Left hindlimb (tissue), 1 donor: ENCODE measurements around the gene RSF1.
"Not testable (repeated sequence)": the region's sequence is repeated elsewhere in the genome, so short reads cannot be mapped to it uniquely, and the experiment has no call there.

Experiments used
- DNase-seq: peaks from one replicate; pipeline ENCODE4 v3.0.0-alpha.2; 2018

Gene RSF1

DNA sequence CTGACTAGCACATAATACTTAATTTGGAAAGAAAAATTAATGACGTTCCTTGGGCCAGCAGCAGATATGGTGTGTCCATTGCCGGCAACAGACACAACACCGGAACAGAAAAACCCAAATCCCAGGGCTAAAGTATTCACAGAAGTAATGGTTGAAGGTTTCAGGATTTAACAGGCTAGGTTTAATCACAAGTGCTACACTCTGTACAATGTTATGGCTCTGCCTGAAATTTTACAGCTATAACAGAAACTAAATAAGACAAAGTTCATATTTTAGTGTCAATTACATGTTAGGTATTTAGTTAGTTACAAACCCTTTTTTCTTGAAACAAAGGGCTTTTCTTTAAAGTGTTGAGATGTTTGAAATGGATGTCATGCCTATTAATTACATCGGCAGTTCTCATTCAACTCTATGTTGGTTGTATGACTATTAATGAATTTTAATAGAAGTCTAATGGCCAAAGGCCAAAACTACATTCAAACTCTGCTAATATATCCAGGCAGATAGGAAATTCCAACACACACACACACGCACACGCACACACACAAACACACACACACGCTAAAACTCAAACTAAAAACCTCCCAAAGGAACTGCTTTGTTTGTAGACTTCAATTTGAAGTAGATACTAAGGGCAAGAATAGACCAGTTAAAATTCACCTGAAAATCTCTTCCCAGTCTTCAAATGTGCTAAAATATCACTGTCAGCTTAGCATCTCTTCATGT lies 155.1 kb downstream of the RSF1 start:
- DNase-seq, result no peak

DNA sequence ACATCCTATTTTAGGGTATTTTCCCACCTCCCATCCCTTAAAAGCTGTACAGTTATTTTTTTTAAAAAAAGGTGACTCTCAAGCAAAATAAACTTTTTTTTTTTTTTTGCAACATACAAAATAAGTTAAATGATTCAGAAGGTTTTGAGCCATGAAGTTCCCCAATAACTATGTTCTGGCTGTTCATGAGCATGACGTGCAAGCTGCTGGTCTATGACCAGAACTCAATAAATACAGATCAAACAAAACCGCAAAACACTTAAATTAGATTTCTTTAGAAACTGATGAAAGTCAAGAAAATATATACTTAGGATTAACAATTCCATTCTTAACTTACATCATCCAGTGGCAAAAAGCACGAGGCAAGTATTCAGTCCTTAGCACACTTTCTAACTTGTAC lies 158.9 kb downstream of the RSF1 start:
- no peak for DNase-seq

DNA sequence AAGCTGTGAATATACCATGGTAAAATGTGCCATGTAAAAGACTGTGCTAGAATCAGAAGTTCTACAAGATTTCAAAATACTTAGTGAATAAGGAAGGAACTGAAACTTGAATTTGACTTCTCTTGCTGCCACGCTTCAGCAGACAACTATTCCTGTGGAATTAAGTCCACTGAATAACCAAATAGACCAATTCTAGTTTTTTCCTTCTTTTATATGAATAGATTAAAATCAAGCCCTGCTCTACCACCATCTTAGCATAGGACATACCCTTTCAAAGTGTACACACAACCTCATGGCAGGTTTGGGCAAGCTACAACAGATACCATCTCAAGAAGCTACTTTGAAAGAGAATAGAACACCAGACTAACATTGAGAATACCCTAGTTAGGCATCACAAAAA lies 159.6 kb downstream of the RSF1 start:
- DNase-seq, result no peak

- no peak for DNase-seq
Observed at GRCh38 chr11:77658213-77659013, 162.1 kb downstream of the RSF1 start.

- DNase-seq, result no peak
Observed at GRCh38 chr11:77656362-77656761, 164.2 kb downstream of the RSF1 start.

DNA sequence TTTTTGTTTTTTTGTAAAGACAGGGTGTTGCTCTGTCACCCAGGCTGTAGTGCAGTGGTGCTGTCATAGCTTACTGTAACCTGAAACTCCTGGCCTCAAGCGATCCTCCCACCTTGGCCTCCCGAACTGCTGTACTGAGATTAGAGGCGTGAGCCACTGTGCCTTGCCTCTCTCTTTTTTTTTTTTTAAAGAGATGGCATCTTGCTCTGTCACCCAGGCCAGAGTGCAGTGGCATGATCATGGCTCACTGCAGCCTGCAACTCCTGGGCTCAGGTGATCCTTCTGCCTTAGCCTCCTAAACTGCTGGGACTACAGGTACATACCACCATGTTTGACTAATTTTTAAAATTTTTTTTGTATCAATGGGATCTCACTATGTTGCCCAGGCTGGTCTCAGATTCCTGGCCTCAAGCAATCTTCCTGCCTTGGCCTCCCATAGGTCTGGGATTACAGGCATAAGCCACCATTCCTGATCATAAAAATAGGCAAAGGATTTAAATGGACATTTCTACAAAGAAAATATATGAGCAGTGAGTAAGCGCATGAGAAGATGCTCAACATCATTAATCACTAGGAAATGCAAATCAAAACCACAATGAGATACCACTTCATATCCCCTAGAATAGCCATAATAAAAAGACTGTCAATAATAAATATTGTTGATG lies 165.6 kb downstream of the RSF1 start:
- DNase-seq, result no peak

- no peak for DNase-seq
Observed at GRCh38 chr11:77650123-77650522, 170.4 kb downstream of the RSF1 start.

DNA sequence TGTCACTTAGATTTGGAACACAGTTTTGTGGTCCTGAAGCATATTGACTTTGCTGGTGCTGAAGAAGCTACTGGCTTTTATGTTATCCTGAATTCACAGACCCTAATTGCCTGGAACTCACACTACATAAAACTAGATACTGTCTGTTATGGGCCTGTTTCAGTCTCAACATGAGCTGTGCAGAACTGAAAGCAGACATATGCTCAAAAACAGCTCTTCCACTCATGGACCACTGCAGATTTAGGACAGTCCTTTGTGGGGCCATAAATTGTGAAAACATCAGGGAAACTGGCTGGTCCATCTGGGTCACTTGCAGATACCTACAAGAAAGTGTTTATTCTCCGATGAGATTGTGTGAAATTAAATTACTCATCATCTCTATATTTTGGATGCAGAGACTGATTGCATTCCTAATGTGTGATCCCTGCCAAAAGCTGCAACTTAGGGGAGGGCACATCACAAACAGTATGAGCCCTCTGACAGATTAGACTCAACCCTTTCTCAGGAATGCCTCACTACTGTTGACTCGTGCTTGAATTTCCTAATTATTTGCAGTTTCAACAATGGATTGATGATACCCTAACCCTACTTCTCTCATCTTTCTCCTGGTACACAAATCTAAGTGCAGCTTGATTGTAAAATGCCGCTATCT lies 172.7 kb downstream of the RSF1 start:
- no peak for DNase-seq

- DNase-seq, result no peak
Observed at GRCh38 chr11:77644887-77645286, 175.6 kb downstream of the RSF1 start.

- no peak for DNase-seq
Observed at GRCh38 chr11:77642228-77642627, 178.3 kb downstream of the RSF1 start.

GRCh38 chr11:77637345-77638165 lies 183.0 kb downstream of the RSF1 start, which contains the start of gene CLNS1A:
Gene CLNS1A, minus strand, starts transcription at chr11:77637794. Its CDS starts 80 bp downstream, at chr11:77637714.
- DNase-seq, result peak; percentile 92

GRCh38 chr11:77636731-77637344 lies 183.7 kb downstream of the RSF1 start:
- no peak for DNase-seq

GRCh38 chr11:77633926-77634325 lies 186.6 kb downstream of the RSF1 start:
- DNase-seq, result not testable (repeated sequence)

DNA sequence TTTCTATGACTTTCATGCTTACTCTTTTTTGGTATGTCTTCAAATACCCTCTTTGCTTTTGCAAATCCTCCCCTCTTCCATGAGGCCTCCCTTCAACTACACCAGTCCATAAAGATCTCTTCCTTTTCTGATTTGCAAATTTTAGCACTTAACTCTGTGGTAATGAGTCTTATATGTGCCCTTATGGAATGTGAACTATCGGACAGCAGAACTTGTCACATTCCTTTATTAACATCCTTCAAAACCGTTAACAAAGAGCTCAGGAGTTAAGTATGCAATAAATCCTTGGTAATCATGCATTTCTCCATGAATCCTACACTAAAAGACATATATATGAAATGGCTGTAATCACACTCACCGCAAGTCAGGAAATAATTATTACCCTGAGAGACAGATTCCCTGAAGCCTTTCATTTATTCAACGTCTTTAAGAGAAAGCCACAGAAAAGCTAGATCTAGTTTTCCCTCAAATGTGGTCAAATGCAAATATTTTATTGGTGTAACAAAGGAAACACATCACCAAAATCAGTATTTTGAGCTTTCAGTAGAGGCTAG lies 190.3 kb downstream of the RSF1 start:
- DNase-seq, result no peak

DNA sequence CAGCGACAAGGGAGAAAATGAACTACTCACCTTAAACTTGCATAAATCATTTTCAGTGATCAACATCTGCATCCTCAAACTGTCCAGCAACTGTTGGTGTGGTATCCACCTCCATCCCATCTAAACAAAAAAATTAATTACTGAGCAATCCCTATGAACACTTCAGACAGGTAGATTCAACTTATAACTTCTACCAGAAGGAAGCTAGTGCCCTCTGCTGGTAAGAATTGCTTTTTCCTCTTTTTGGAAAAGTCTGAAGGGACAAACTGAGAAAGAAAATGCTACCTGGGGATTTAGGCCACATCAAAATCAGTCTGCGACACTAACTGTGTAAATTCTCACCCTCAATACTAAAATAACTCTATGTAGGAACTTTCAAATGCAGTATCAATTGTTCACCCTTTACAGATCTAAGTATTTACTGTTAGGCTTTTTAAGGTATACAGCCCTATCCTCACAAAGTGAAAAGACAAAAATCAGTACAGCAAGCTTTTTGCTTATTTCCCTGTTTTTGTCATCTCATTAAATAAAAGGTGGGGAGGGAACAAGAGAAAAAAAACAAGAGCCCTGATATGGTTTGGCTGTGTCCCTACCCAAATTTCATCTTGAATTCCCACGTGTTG lies 200.8 kb downstream of the RSF1 start:
- DNase-seq, result no peak

- no peak for DNase-seq
Observed at GRCh38 chr11:77617892-77618291, 202.6 kb downstream of the RSF1 start.

GRCh38 chr11:77611921-77612320 lies 208.6 kb downstream of the RSF1 start:
- DNase-seq, result no peak
